ENCODE measurements around the gene PDE3B. TPM values are rescaled to one million over a fixed set of nuclear protein-coding genes. Genes with fewer than 3 reads are reported as not detected.
A peak's percentile ranks its signal among the peaks of the same experiment; 100 is the strongest.

PDE3B gene
- total and polyA plus RNA-seq, 11 donors, result 2.4 to 17.0 (median 10.0) TPM

DNA sequence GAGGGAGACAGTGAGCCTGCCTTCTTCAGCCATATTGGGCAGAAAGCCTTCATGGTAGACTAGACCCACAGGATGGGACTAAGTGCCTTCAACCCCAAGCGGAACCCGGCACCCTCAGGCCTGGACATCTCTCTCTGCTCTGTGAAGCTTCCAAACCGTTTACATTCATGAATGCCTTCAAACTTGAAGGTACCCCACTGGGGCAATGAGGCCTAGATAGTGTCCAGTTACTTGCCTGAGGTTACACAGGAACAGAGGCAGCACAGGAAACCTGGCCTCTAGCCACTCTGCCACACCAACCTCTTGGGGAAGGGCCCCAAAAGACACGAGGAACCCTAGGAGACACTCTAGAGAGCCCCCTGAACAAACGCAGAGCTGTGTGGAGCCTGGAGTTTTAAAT, 263.0 kb downstream of the PDE3B start:
- H3K4me1 ChIP-seq, result peaks cover 0 to 24% (median 8%) of the 10 kb centered on the region in 12 donors
- no peak overlapping the region for H3K4me3 ChIP-seq
- DNase-seq (no peak), ATAC-seq (no peak)
- H3K27ac ChIP-seq, result no peak overlapping the region
- 76 to 84% (median 83%) methylated on average over 3 to 5 of the region's 5 CpGs for WGBS, 4 donors
- H3K36me3 ChIP-seq, result no peaks in the 10 kb centered on the region
- no peaks in the 10 kb centered on the region for H3K9me3 ChIP-seq
- intact Hi-C loops (cut with DNase I), result loop anchor here (2.0 to 10.0 kb wide), 12 partner anchors 42 to 602 kb away; partner anchors contain the start of genes PDE3B (in 3 of the 10) and PSMA1 (in 1 of the 10)
- H3K27me3 ChIP-seq, result no peaks in the 10 kb centered on the region
- TF ChIP-seq, protein P1, sequence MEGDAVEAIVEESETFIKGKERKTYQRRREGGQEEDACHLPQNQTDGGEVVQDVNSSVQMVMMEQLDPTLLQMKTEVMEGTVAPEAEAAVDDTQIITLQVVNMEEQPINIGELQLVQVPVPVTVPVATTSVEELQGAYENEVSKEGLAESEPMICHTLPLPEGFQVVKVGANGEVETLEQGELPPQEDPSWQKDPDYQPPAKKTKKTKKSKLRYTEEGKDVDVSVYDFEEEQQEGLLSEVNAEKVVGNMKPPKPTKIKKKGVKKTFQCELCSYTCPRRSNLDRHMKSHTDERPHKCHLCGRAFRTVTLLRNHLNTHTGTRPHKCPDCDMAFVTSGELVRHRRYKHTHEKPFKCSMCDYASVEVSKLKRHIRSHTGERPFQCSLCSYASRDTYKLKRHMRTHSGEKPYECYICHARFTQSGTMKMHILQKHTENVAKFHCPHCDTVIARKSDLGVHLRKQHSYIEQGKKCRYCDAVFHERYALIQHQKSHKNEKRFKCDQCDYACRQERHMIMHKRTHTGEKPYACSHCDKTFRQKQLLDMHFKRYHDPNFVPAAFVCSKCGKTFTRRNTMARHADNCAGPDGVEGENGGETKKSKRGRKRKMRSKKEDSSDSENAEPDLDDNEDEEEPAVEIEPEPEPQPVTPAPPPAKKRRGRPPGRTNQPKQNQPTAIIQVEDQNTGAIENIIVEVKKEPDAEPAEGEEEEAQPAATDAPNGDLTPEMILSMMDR (IDR thresholded peaks at IDR 0.05), result no peak
- TF ChIP-seq POLR2A (IDR thresholded peaks at IDR 0.05), result no peak

DNA sequence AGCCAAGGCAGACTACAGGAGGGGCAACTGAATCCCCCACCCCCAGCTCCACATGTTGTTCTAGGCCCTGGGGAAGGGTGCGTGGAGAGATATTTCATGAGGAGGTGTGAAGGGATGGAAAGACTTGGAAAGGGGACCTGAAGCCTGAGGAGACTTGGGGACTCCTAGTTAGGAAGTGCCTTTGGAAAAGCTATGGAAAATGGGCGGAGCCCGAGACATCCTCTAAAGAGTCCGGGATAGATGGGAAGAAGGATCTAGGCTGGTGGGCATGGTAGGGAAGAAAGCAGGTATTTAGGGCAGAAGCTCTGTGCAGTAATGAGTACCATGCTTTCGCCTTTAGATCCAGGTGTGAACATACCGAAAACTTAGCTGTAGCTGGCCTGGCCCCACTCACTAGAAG, 263.4 kb downstream of the PDE3B start:
- no peak overlapping the region for H3K4me3 ChIP-seq
- H3K36me3 ChIP-seq, result no peaks in the 10 kb centered on the region
- H3K27ac ChIP-seq, result no peak overlapping the region
- WGBS, 4 donors, result 86 to 90% (median 89%) methylated on average over 6 of the region's 6 CpGs
- no peak for DNase-seq
- no peak for TF ChIP-seq POLR2A (IDR thresholded peaks at IDR 0.05)
- TF ChIP-seq, protein P1 (IDR thresholded peaks at IDR 0.05), result no peak
- ATAC-seq, result no peak
- no peaks in the 10 kb centered on the region for H3K27me3 ChIP-seq
- H3K4me1 ChIP-seq, result peaks cover 0 to 24% (median 8%) of the 10 kb centered on the region in 12 donors
- H3K9me3 ChIP-seq, result no peaks in the 10 kb centered on the region
- intact Hi-C loops (cut with DNase I), result loop anchor here (2.0 to 10.0 kb wide), 12 partner anchors 42 to 602 kb away; partner anchors contain the start of genes PDE3B (in 3 of the 10) and PSMA1 (in 1 of the 10)

DNA sequence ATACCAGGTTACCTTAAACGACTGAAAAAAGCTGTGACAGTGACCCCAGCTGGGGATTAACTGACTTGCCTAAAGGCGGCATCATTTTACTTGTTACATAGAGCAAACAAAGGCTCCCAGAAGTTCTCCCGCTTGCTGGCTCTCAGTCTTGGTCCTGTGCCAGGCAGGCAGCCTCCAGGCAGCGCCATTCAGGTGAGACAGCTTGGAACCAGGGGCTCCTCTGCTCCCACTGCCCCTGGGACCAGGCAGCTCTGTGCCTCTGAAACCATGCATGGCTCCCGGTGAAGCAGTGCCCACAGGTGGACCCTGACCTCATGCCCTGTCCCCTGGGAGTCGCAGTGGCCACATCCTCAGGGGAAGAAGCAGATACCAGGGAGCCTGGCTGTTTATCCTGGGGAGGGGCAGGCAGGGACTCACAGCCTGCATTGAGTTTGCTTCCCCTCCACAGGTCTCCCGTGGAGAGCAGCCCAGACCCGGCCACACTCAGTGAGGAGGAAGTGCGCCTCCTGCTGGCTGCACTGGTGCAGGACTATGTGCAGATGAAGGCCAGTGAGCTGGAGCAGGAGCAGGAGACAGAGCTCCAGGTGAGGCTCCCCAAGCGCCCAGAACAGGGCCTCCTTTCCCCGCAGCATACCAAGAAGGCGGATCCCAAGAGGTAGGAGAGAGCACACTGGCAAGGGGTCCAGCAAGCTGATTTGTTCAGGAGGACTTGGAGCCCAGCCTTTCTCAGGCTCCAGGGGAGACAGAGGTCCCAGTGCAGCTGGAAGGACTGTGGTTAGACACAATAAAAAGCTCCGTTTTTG, 264.0 kb downstream of the PDE3B start:
- peak; percentile 54 to 89 (median 73) for DNase-seq

More for the DNA sequence above, 264.0 kb downstream of the PDE3B start:
- peak; percentile 54 to 77 (median 72) for ATAC-seq
- TF ChIP-seq, protein P1 (IDR thresholded peaks at IDR 0.05), result peak; percentile 48 to 87 (median 70)
- TF ChIP-seq POLR2A (IDR thresholded peaks at IDR 0.05), result no peak
- Histone ChIP-seq H3K27me3 (no peaks in the 10 kb centered on the region), H3K27ac (no peak overlapping the region), H3K9me3 (no peaks in the 10 kb centered on the region), H3K36me3 (no peaks in the 10 kb centered on the region), H3K4me3 (no peak overlapping the region), H3K4me1 (peaks cover 0 to 24% (median 8%) of the 10 kb centered on the region in 12 donors)
- intact Hi-C loops (cut with DNase I), result loop anchor here (1.0 to 10.0 kb wide), 14 partner anchors 43 to 603 kb away; partner anchors contain the start of genes PDE3B (in 3 of the 10) and PSMA1 (in 1 of the 10)
- WGBS, 4 donors, result 23 to 36% (median 32%) methylated on average over 5 to 13 of the region's 13 CpGs

All from heart left ventricle (tissue), 16 donors.